ENCODE results near the gene TRIM63.

DNA sequence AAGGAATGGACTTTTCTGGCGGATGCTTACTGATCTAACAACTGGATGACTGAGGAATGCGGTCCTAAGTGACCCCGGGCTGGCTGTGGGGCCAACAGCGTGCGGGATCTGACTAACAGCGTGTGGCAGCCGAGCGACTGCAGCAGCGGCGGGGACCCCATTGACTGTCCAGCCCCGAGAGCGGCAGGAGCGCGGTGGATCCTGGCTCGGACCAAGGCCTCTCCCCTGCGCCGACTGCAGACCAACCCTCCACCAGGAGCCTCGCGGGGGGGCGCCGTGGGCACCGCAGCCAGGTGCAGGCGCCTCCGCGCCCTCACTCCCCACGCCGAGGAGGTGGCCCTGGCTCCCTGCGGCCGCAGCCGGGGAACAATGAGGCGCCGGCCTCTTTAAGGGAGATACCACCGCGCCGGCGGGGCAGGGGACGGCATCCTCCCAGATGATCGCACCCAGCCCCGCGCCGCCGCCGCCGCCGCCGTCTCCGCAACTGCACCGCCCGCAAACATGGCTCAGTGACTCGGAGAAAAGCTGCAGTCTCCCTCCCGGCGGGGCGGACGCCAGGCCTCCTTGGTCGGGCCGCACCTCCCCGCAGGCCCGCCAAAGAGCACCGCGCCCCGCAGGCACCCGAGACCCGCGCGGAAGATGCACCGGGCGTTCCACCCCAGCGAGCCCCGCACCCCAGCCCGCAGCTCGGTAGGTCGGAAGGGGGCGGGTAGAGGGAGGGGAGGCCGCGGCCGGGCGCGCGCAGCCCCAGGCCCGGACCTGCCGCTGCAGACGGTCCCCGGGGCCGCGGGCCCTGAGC is 43.5 kb upstream of the TRIM63 start:
- TF ChIP-seq CTCF (IDR thresholded peaks at IDR 0.05) (no peak), EP300 (IDR thresholded peaks at IDR 0.05) (peak in 1 of 2 donors; percentile 14)
